Measurements from ENCODE around the gene TRAPPC4.

- TF ChIP-seq CTCF (IDR thresholded peaks at IDR 0.05) (no peak), POLR2AphosphoS5 (IDR thresholded peaks at IDR 0.05; ENCODE audit: low read depth, low read length) (no peak), TAF1 (IDR thresholded peaks at IDR 0.05; ENCODE audit: borderline replicate concordance, low read depth, low read length) (no peak), EP300 (IDR thresholded peaks at IDR 0.05; ENCODE audit: borderline replicate concordance in 1 of 2, low read depth in 1 of 2, low read length in 1 of 2) (no peak), RCOR1 (IDR thresholded peaks at IDR 0.05; ENCODE audit: low read length) (no peak), RAD21 (IDR thresholded peaks at IDR 0.05; ENCODE audit: low read length) (no peak), SIN3A (IDR thresholded peaks at IDR 0.05; ENCODE audit: borderline replicate concordance, low read depth, low read length) (no peak), TEAD4 (IDR thresholded peaks at IDR 0.05; ENCODE audit: borderline replicate concordance, insufficient read depth) (no peak), ZBTB33 (IDR thresholded peaks at IDR 0.05; ENCODE audit: borderline replicate concordance, low read depth) (no peak)
- TF ChIP-seq, protein P1, sequence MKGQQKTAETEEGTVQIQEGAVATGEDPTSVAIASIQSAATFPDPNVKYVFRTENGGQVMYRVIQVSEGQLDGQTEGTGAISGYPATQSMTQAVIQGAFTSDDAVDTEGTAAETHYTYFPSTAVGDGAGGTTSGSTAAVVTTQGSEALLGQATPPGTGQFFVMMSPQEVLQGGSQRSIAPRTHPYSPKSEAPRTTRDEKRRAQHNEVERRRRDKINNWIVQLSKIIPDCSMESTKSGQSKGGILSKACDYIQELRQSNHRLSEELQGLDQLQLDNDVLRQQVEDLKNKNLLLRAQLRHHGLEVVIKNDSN (IDR thresholded peaks at IDR 0.05; ENCODE audit: borderline replicate concordance, low read depth) = no peak
- TF ChIP-seq, protein P2, sequence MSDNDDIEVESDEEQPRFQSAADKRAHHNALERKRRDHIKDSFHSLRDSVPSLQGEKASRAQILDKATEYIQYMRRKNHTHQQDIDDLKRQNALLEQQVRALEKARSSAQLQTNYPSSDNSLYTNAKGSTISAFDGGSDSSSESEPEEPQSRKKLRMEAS (IDR thresholded peaks at IDR 0.05; ENCODE audit: low read depth) = no peak
These were observed 33.7 kb downstream of the TRAPPC4 start for GRCh38 chr11:119052163-119052814.

All from SK-N-SH (cell line).